ENCODE measurements around the gene SFMBT1.

GRCh38 chr3:53074761-53075742, 29.2 kb upstream of the SFMBT1 start:
- TF ChIP-seq JUN (IDR thresholded peaks at IDR 0.05; ENCODE audit: low read depth, low read length), result no peak
- no peak for TF ChIP-seq EZH2 (IDR thresholded peaks at IDR 0.05; ENCODE audit: low read depth, low read length, severe bottlenecking)
- TF ChIP-seq, protein P1, sequence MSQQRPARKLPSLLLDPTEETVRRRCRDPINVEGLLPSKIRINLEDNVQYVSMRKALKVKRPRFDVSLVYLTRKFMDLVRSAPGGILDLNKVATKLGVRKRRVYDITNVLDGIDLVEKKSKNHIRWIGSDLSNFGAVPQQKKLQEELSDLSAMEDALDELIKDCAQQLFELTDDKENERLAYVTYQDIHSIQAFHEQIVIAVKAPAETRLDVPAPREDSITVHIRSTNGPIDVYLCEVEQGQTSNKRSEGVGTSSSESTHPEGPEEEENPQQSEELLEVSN (IDR thresholded peaks at IDR 0.05), result no peak
- no peak for TF ChIP-seq YY1 (IDR thresholded peaks at IDR 0.05; ENCODE audit: low read depth, low read length)
- TF ChIP-seq, protein P2, sequence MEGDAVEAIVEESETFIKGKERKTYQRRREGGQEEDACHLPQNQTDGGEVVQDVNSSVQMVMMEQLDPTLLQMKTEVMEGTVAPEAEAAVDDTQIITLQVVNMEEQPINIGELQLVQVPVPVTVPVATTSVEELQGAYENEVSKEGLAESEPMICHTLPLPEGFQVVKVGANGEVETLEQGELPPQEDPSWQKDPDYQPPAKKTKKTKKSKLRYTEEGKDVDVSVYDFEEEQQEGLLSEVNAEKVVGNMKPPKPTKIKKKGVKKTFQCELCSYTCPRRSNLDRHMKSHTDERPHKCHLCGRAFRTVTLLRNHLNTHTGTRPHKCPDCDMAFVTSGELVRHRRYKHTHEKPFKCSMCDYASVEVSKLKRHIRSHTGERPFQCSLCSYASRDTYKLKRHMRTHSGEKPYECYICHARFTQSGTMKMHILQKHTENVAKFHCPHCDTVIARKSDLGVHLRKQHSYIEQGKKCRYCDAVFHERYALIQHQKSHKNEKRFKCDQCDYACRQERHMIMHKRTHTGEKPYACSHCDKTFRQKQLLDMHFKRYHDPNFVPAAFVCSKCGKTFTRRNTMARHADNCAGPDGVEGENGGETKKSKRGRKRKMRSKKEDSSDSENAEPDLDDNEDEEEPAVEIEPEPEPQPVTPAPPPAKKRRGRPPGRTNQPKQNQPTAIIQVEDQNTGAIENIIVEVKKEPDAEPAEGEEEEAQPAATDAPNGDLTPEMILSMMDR (IDR thresholded peaks at IDR 0.05; ENCODE audit: control extremely low read depth in 1 of 3, insufficient read depth in 1 of 3, low read depth in 1 of 3, low read length in 3 of 3), result no peak
